ENCODE data around the gene SLC25A25. TPM values are rescaled to one million over a fixed set of nuclear protein-coding genes. Genes with fewer than 3 reads are reported as not detected.

SLC25A25 gene
- total and polyA plus RNA-seq, 9 of the 15 experiments (the other 6 are each of a cell fraction or from before 2014, with no cell fraction given), result 0.07 to 35.9 (median 23.2) TPM

- no peak for TF ChIP-seq ZNF695 (CRISPR knock-in tag; IDR thresholded peaks at IDR 0.05)
- TF ChIP-seq MGA (IDR thresholded peaks at IDR 0.05), result peak; percentile 55; the same call in 1 of the 2 replicates
- peak; percentile 82 for TF ChIP-seq L3MBTL2 (IDR thresholded peaks at IDR 0.05)
- TF ChIP-seq ZNF699 (CRISPR knock-in tag; IDR thresholded peaks at IDR 0.05; ENCODE audit: insufficient replicate concordance), result no peak
- TF ChIP-seq ELF4 (CRISPR knock-in tag; IDR thresholded peaks at IDR 0.05), result peak; percentile 12; the same call in 1 of the 2 replicates
- TF ChIP-seq ATF3 (IDR thresholded peaks at IDR 0.05), result no peak
- no peak for TF ChIP-seq ATF3 (CRISPR knock-in tag; conservative IDR thresholded peaks at IDR 0.05)
- TF ChIP-seq PTTG1 (tag; IDR thresholded peaks at IDR 0.05; ENCODE audit: low read depth), result no peak
- TF ChIP-seq POLR3A (IDR thresholded peaks at IDR 0.05; ENCODE audit: borderline replicate concordance, extremely low read depth, insufficient read depth, insufficient read length), result no peak
- TF ChIP-seq ZNF239 (CRISPR knock-in tag; IDR thresholded peaks at IDR 0.05), result no peak; the same call in 1 of the 2 replicates
- no peak for TF ChIP-seq ZSCAN29 (IDR thresholded peaks at IDR 0.05)
Observed at GRCh38 chr9:128115187-128116103, 47.4 kb downstream of the SLC25A25 start (continued).
